Measurements from ENCODE around the gene MAPK4.
"Not testable (repeated sequence)": the region's sequence is repeated elsewhere in the genome, so short reads cannot be mapped to it uniquely, and the experiment has no call there.

The MAPK4 gene

GRCh38 chr18:50754297-50754696, 194.4 kb downstream of the MAPK4 start:
- DNase-seq: no peak

GRCh38 chr18:50757358-50757757, 197.5 kb downstream of the MAPK4 start:
- no peak for DNase-seq

- DNase-seq: no peak
Measured at GRCh38 chr18:50769463-50769862, 209.6 kb downstream of the MAPK4 start.

GRCh38 chr18:50775207-50775606, 215.3 kb downstream of the MAPK4 start:
- DNase-seq: no peak

- no peak for DNase-seq
Measured at GRCh38 chr18:50775726-50776125, 215.8 kb downstream of the MAPK4 start.

- DNase-seq: no peak
Measured at GRCh38 chr18:50776383-50776782, 216.5 kb downstream of the MAPK4 start.

- DNase-seq: not testable (repeated sequence)
Measured at GRCh38 chr18:50779021-50779420, 219.1 kb downstream of the MAPK4 start.
